WTC11 (cell line): ENCODE measurements around the gene CIRBP. TPM values are rescaled to one million over a fixed set of nuclear protein-coding genes. Genes with fewer than 3 reads are reported as not detected.

ENCODE experiments used
- ARID4B ChIP-seq: sonication (generic); formaldehyde crosslinking; IDR thresholded peaks from 2 replicates; pipeline ENCODE4 v1.8.0; 2023; ENCODE audit warnings: missing genetic modification reagents, mild to moderate bottlenecking, borderline replicate concordance
- ATF6 ChIP-seq: sonication (generic); formaldehyde crosslinking; IDR thresholded peaks from 2 replicates; pipeline ENCODE4 v1.8.1; 2023; ENCODE audit warnings: mild to moderate bottlenecking, missing genetic modification reagents
- CDX4 ChIP-seq: fragments of 250-450 bp; sonication (Bioruptor Pico); IDR thresholded peaks from 2 replicates; pipeline ENCODE4 v1.9.0; 2021; ENCODE audit warnings: moderate library complexity, mild to moderate bottlenecking, inconsistent platforms, borderline replicate concordance
- E2F4 ChIP-seq: sonication (generic); formaldehyde crosslinking; IDR thresholded peaks from 2 replicates; pipeline ENCODE4 v1.8.1; 2022; ENCODE audit warnings: low read depth, mild to moderate bottlenecking, moderate library complexity, missing genetic modification reagents, borderline replicate concordance
- ELF4 ChIP-seq: sonication (generic); formaldehyde crosslinking; IDR thresholded peaks from 2 replicates; pipeline ENCODE4 v1.8.1; 2022; ENCODE audit warnings: low read depth, mild to moderate bottlenecking, moderate library complexity, missing genetic modification reagents
- ERG ChIP-seq: fragments of 250-450 bp; sonication (Bioruptor Pico); IDR thresholded peaks from 2 replicates; pipeline ENCODE4 v1.8.0; 2021; ENCODE audit warnings: mild to moderate bottlenecking
- GTF2I ChIP-seq: fragments of 250-450 bp; sonication (Bioruptor Pico); conservative IDR thresholded peaks from 2 replicates; pipeline ENCODE4 v1.4.0; 2021; ENCODE audit warnings: mild to moderate bottlenecking
- HMGA2 ChIP-seq: fragments of 250-450 bp; sonication (Bioruptor Pico); IDR thresholded peaks from 2 replicates; pipeline ENCODE4 v1.4.0; 2021; ENCODE audit warnings: mild to moderate bottlenecking, moderate library complexity
- KAT7 ChIP-seq: sonication (generic); formaldehyde crosslinking; IDR thresholded peaks from 2 replicates; pipeline ENCODE4 v1.8.1; 2023; ENCODE audit warnings: missing genetic modification reagents, mild to moderate bottlenecking, borderline replicate concordance
- MXD4 ChIP-seq: fragments of 250-450 bp; sonication (Bioruptor Pico); IDR thresholded peaks from 2 replicates; pipeline ENCODE4 v1.8.0; 2021; ENCODE audit warnings: mild to moderate bottlenecking, moderate library complexity, borderline replicate concordance
- NFE2L1 ChIP-seq: sonication (generic); formaldehyde crosslinking; IDR thresholded peaks from 2 replicates; pipeline ENCODE4 v1.8.1; 2023; ENCODE audit warnings: missing genetic modification reagents
- NR1H2 ChIP-seq: sonication (generic); formaldehyde crosslinking; IDR thresholded peaks from 2 replicates; pipeline ENCODE4 v1.9.0; 2021; ENCODE audit warnings: mild to moderate bottlenecking, moderate library complexity, missing genetic modification reagents
- NR3C1 ChIP-seq: sonication (generic); formaldehyde crosslinking; conservative IDR thresholded peaks from 2 replicates; pipeline ENCODE4 v1.8.1; 2023; ENCODE audit warnings: low read depth, mild to moderate bottlenecking, missing genetic modification reagents
- TEAD4 ChIP-seq: sonication (generic); formaldehyde crosslinking; IDR thresholded peaks from 2 replicates; pipeline ENCODE4 v1.8.0; 2022; ENCODE audit warnings: mild to moderate bottlenecking, missing genetic modification reagents
- USF1 ChIP-seq: sonication (generic); formaldehyde crosslinking; IDR thresholded peaks from 2 replicates; pipeline ENCODE4 v1.8.0; 2022; ENCODE audit warnings: mild to moderate bottlenecking, missing genetic modification reagents
- ZNF232 ChIP-seq: sonication (generic); formaldehyde crosslinking; IDR thresholded peaks from 2 replicates; pipeline ENCODE4 v1.8.0; 2022; ENCODE audit warnings: mild to moderate bottlenecking, missing genetic modification reagents
- ZNF416 ChIP-seq: fragments of 250-450 bp; sonication (Bioruptor Pico); IDR thresholded peaks from 2 replicates; pipeline ENCODE4 v1.9.0; 2021; ENCODE audit warnings: mild to moderate bottlenecking, inconsistent platforms
- ZNF423 ChIP-seq: fragments of 250-450 bp; sonication (Bioruptor Pico); IDR thresholded peaks from 2 replicates; pipeline ENCODE4 v2.1.2; 2022; ENCODE audit warnings: mild to moderate bottlenecking, moderate library complexity
- total RNA-seq: library from RNA; stranded (reverse); gene quantifications from 3 replicates; pipeline ENCODE4 v1.2.3, GENCODE V29; 2021
- TF ChIP-seq, protein P1 (sequence below): sonication (generic); formaldehyde crosslinking; IDR thresholded peaks from 2 replicates; pipeline ENCODE4 v1.8.1; 2023; ENCODE audit warnings: mild to moderate bottlenecking, missing genetic modification reagents, moderate library complexity
- TF ChIP-seq, protein P2 (sequence below): fragments of 250-450 bp; sonication (Bioruptor Pico); conservative IDR thresholded peaks from 2 replicates; pipeline ENCODE4 v1.9.0; 2021; ENCODE audit warnings: mild to moderate bottlenecking
- TF ChIP-seq, protein P3 (sequence below): sonication (generic); formaldehyde crosslinking; IDR thresholded peaks from 2 replicates; pipeline ENCODE4 v1.8.1; 2022; ENCODE audit warnings: low read depth, missing genetic modification reagents, borderline replicate concordance
- TF ChIP-seq, protein P4 (sequence below): sonication (generic); formaldehyde crosslinking; IDR thresholded peaks from 2 replicates; pipeline ENCODE4 v1.8.0; 2022; ENCODE audit warnings: mild to moderate bottlenecking, missing genetic modification reagents

CIRBP gene
- total RNA-seq, 1 experiment from 2014 or later = 298 TPM

- TF ChIP-seq, protein P1, sequence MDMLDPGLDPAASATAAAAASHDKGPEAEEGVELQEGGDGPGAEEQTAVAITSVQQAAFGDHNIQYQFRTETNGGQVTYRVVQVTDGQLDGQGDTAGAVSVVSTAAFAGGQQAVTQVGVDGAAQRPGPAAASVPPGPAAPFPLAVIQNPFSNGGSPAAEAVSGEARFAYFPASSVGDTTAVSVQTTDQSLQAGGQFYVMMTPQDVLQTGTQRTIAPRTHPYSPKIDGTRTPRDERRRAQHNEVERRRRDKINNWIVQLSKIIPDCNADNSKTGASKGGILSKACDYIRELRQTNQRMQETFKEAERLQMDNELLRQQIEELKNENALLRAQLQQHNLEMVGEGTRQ (CRISPR knock-in tag) = peak; percentile 78
- TF ChIP-seq ATF6 = no peak
- no peak for TF ChIP-seq ELF4 (CRISPR knock-in tag)
- TF ChIP-seq, protein P2, sequence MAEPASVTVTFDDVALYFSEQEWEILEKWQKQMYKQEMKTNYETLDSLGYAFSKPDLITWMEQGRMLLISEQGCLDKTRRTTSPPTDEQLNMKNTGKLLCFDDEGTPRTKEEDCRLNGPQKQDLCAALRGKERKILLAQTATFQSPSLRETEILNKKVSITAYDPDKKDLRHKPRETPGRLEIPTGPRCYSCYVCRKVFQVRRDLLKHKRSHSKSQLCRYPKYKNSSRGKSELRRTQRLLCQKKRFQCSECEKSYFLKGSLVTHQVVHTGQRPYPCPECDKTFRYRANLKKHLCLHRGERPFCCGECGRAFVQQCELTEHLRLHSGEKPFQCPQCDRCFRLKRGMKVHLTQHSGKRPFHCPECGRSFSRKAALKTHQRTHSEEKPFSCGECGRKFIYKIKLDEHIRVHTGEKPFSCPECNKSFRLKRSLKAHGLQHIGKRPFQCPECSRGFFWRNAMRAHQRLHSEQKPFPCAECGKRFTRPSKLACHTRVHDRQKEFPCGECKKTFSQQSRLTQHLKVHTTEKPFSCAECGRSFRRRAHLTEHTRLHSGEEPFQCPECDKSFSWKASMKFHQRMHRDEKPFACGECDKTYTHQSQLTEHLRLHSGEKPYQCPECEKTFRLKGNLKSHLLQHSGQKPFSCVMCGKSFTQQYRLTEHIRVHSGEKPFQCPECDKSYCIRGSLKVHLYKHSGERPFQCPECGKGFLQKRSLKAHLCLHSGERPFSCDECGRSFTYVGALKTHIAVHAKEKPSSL (CRISPR knock-in tag) = no peak
- TF ChIP-seq E2F4 = no peak
- TF ChIP-seq ZNF416 (CRISPR knock-in tag) = no peak
- no peak for TF ChIP-seq NFE2L1
- no peak for TF ChIP-seq GTF2I
- TF ChIP-seq, protein P3, sequence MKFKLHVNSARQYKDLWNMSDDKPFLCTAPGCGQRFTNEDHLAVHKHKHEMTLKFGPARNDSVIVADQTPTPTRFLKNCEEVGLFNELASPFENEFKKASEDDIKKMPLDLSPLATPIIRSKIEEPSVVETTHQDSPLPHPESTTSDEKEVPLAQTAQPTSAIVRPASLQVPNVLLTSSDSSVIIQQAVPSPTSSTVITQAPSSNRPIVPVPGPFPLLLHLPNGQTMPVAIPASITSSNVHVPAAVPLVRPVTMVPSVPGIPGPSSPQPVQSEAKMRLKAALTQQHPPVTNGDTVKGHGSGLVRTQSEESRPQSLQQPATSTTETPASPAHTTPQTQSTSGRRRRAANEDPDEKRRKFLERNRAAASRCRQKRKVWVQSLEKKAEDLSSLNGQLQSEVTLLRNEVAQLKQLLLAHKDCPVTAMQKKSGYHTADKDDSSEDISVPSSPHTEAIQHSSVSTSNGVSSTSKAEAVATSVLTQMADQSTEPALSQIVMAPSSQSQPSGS (CRISPR knock-in tag) = no peak
- TF ChIP-seq, protein P4, sequence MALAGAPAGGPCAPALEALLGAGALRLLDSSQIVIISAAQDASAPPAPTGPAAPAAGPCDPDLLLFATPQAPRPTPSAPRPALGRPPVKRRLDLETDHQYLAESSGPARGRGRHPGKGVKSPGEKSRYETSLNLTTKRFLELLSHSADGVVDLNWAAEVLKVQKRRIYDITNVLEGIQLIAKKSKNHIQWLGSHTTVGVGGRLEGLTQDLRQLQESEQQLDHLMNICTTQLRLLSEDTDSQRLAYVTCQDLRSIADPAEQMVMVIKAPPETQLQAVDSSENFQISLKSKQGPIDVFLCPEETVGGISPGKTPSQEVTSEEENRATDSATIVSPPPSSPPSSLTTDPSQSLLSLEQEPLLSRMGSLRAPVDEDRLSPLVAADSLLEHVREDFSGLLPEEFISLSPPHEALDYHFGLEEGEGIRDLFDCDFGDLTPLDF (CRISPR knock-in tag) = no peak
- TF ChIP-seq TEAD4 = no peak
- peak; percentile 51; the same call in 1 of the 2 replicates for TF ChIP-seq ERG
- peak; percentile 85 for TF ChIP-seq ZNF423 (CRISPR knock-in tag)
- TF ChIP-seq CDX4 (CRISPR knock-in tag) = no peak
- TF ChIP-seq MXD4 (CRISPR knock-in tag) = no peak
- TF ChIP-seq ARID4B (CRISPR knock-in tag) = no peak
- peak; percentile 44; the same call in 1 of the 2 replicates for TF ChIP-seq USF1 (CRISPR knock-in tag)
- TF ChIP-seq ZNF232 (CRISPR knock-in tag) = no peak
- TF ChIP-seq NR1H2 (CRISPR knock-in tag) = no peak
- no peak for TF ChIP-seq KAT7 (CRISPR knock-in tag)
- TF ChIP-seq NR3C1 (CRISPR knock-in tag) = no peak
- no peak for TF ChIP-seq HMGA2
These were observed 19.7 kb upstream of the CIRBP start (continued) for GRCh38 chr19:1249298-1249989.
